WTC11 (cell line): ENCODE measurements around the gene ZMYND8. TPM values are rescaled to one million over a fixed set of nuclear protein-coding genes. Genes with fewer than 3 reads are reported as not detected.
A peak's percentile ranks its signal among the peaks of the same experiment; 100 is the strongest.

Source experiments
- ATAC-seq: fragments of 200-7000 bp; cut with Tn5 transposase; 2 replicates; pipeline ENCODE4 v1.10.0; 2021; ENCODE audit warnings: mild to moderate bottlenecking, moderate library complexity
- CTCF ChIA-PET: fragments of 300-600 bp; sonication (Branson Sonifier 250); formaldehyde crosslinking; loops from one replicate; lab custom pipeline; 2021; ENCODE audit warnings: antibody characterized with exemption; lab: Charles Lee
- POLR2A ChIA-PET: fragments of 350-600 bp; sonication (Branson Sonifier 250); formaldehyde crosslinking; loops from one replicate; lab custom pipeline; 2021; ENCODE audit warnings: antibody characterized with exemption; lab: Charles Lee
- DNase-seq: peaks from one replicate; pipeline ENCODE4 v3.0.0; 2021; ENCODE audit warnings: low spot score
- H3K27ac Mint-ChIP-seq: 2 replicates; pipeline ENCODE4 v1.8.0; 2021; ENCODE audit warnings: mixed read lengths
- H3K27me3 Mint-ChIP-seq: 2 replicates; pipeline ENCODE4 v1.8.0; 2021; ENCODE audit warnings: low read depth, mild to moderate bottlenecking, moderate library complexity, mixed read lengths
- H3K36me3 Mint-ChIP-seq: 2 replicates; pipeline ENCODE4 v1.8.0; 2021; ENCODE audit warnings: mixed read lengths
- H3K4me1 Mint-ChIP-seq: 2 replicates; pipeline ENCODE4 v1.8.0; 2022; ENCODE audit warnings: mixed read lengths
- H3K4me3 Mint-ChIP-seq: 2 replicates; pipeline ENCODE4 v1.8.0; 2021; ENCODE audit warnings: mild to moderate bottlenecking, moderate library complexity, mixed read lengths
- H3K9me3 Mint-ChIP-seq: 2 replicates; pipeline ENCODE4 v1.8.0; 2021; ENCODE audit warnings: mixed read lengths
- AR ChIP-seq: fragments of 250-450 bp; sonication (Bioruptor Pico); IDR thresholded peaks from 2 replicates; pipeline ENCODE4 v1.9.0; 2021; ENCODE audit warnings: mild to moderate bottlenecking
- ATF1 ChIP-seq: sonication (generic); formaldehyde crosslinking; IDR thresholded peaks from 2 replicates; pipeline ENCODE4 v1.8.1; 2023; ENCODE audit warnings: mild to moderate bottlenecking, moderate library complexity, missing genetic modification reagents
- ATF3 ChIP-seq: sonication (generic); formaldehyde crosslinking; conservative IDR thresholded peaks from 2 replicates; pipeline ENCODE4 v1.8.1; 2022; ENCODE audit warnings: mild to moderate bottlenecking, missing genetic modification reagents
- CBFB ChIP-seq: sonication (generic); formaldehyde crosslinking; IDR thresholded peaks from 2 replicates; pipeline ENCODE4 v1.8.1; 2022; ENCODE audit warnings: mild to moderate bottlenecking, low read depth, missing genetic modification reagents
- E2F4 ChIP-seq: sonication (generic); formaldehyde crosslinking; IDR thresholded peaks from 2 replicates; pipeline ENCODE4 v1.8.1; 2022; ENCODE audit warnings: low read depth, mild to moderate bottlenecking, moderate library complexity, missing genetic modification reagents, borderline replicate concordance
- ETV6 ChIP-seq: sonication (generic); formaldehyde crosslinking; IDR thresholded peaks from 2 replicates; pipeline ENCODE4 v1.8.1; 2022; ENCODE audit warnings: mild to moderate bottlenecking, missing genetic modification reagents
- FOXJ3 ChIP-seq: sonication (generic); formaldehyde crosslinking; IDR thresholded peaks from 2 replicates; pipeline ENCODE4 v1.9.0; 2021; ENCODE audit warnings: missing genetic modification reagents, mild to moderate bottlenecking, borderline replicate concordance
- MLX ChIP-seq: sonication (generic); formaldehyde crosslinking; IDR thresholded peaks from 2 replicates; pipeline ENCODE4 v1.8.1; 2023; ENCODE audit warnings: mild to moderate bottlenecking, missing genetic modification reagents, moderate library complexity
- MYBL2 ChIP-seq: sonication (generic); formaldehyde crosslinking; IDR thresholded peaks from 2 replicates; pipeline ENCODE4 v1.8.1; 2023; ENCODE audit warnings: mild to moderate bottlenecking, moderate library complexity, missing genetic modification reagents
- OVOL2 ChIP-seq: fragments of 250-450 bp; sonication (Bioruptor Pico); IDR thresholded peaks from 2 replicates; pipeline ENCODE4 v1.9.0; 2021; ENCODE audit warnings: mild to moderate bottlenecking, borderline replicate concordance
- PREB ChIP-seq: sonication (generic); formaldehyde crosslinking; IDR thresholded peaks from 2 replicates; pipeline ENCODE4 v1.8.1; 2022; ENCODE audit warnings: mild to moderate bottlenecking, missing genetic modification reagents, moderate library complexity, borderline replicate concordance
- PRRX2 ChIP-seq: fragments of 250-450 bp; sonication (Bioruptor Pico); IDR thresholded peaks from 2 replicates; pipeline ENCODE4 v1.8.0; 2021; ENCODE audit warnings: mild to moderate bottlenecking
- TP53 ChIP-seq: sonication (generic); formaldehyde crosslinking; IDR thresholded peaks from 2 replicates; pipeline ENCODE4 v1.8.1; 2023; ENCODE audit warnings: mild to moderate bottlenecking, missing genetic modification reagents
- USF2 ChIP-seq: sonication (generic); formaldehyde crosslinking; IDR thresholded peaks from 2 replicates; pipeline ENCODE4 v1.8.1; 2023; ENCODE audit warnings: mild to moderate bottlenecking, missing genetic modification reagents, moderate library complexity
- ZBTB43 ChIP-seq: sonication (generic); formaldehyde crosslinking; IDR thresholded peaks from 2 replicates; pipeline ENCODE4 v1.8.1; 2023; ENCODE audit warnings: mild to moderate bottlenecking, missing genetic modification reagents
- ZNF219 ChIP-seq: sonication (generic); formaldehyde crosslinking; IDR thresholded peaks from 2 replicates; pipeline ENCODE4 v1.8.0; 2023; ENCODE audit warnings: missing genetic modification reagents, mild to moderate bottlenecking, borderline replicate concordance
- ZNF263 ChIP-seq: sonication (generic); formaldehyde crosslinking; IDR thresholded peaks from 2 replicates; pipeline ENCODE4 v1.8.1; 2022; ENCODE audit warnings: low read depth, mild to moderate bottlenecking, moderate library complexity, missing genetic modification reagents
- ZNF416 ChIP-seq: fragments of 250-450 bp; sonication (Bioruptor Pico); IDR thresholded peaks from 2 replicates; pipeline ENCODE4 v1.9.0; 2021; ENCODE audit warnings: mild to moderate bottlenecking, inconsistent platforms
- ZNF532 ChIP-seq: fragments of 250-450 bp; sonication (Bioruptor Pico); IDR thresholded peaks from 2 replicates; pipeline ENCODE4 v1.9.0; 2021; ENCODE audit warnings: mild to moderate bottlenecking, borderline replicate concordance
- total RNA-seq: library from RNA; stranded (reverse); gene quantifications from 3 replicates; pipeline ENCODE4 v1.2.3, GENCODE V29; 2021

The ZMYND8 gene
- total RNA-seq, 1 experiment from 2014 or later = 114 TPM

GRCh38 chr20:47238780-47239718 lies 117.5 kb downstream of the ZMYND8 start:
- Mint-ChIP-seq H3K4me3 (no peak overlapping the region), H3K36me3 (peaks cover 67% of the 10 kb centered on the region), H3K9me3 (no peaks in the 10 kb centered on the region), H3K27me3 (no peaks in the 10 kb centered on the region), H3K4me1 (peaks cover 14% of the 10 kb centered on the region), H3K27ac (peak overlapping the region; percentile 66)
- no peak for DNase-seq
- no peak for TF ChIP-seq ZBTB43 (CRISPR knock-in tag)
- TF ChIP-seq OVOL2 = no peak
- no peak for TF ChIP-seq FOXJ3 (CRISPR knock-in tag)
- no peak for TF ChIP-seq MLX
- no peak for TF ChIP-seq ETV6 (CRISPR knock-in tag)
- TF ChIP-seq TP53 (CRISPR knock-in tag) = no peak
- ATAC-seq = peak; percentile 23
- POLR2A ChIA-PET = no interaction called here
- CTCF ChIA-PET = interaction anchor here (1.3 kb wide), 1 partner anchor 145 kb away, joined by 3 read pairs; no protein-coding TSS in a partner anchor

- Mint-ChIP-seq H3K9me3 (no peaks in the 10 kb centered on the region), H3K4me1 (peaks cover 10% of the 10 kb centered on the region), H3K27me3 (no peaks in the 10 kb centered on the region), H3K4me3 (no peak overlapping the region), H3K27ac (peak overlapping the region; percentile 49), H3K36me3 (peaks cover 67% of the 10 kb centered on the region)
- no peak for ATAC-seq
- no peak for DNase-seq
- CTCF ChIA-PET = no interaction called here
- POLR2A ChIA-PET = no interaction called here
- TF ChIP-seq MLX (no peak), ATF3 (CRISPR knock-in tag) (no peak), E2F4 (CRISPR knock-in tag) (no peak), ZNF532 (CRISPR knock-in tag) (no peak), AR (no peak), ZNF416 (CRISPR knock-in tag) (no peak), TP53 (CRISPR knock-in tag) (no peak), CBFB (CRISPR knock-in tag) (no peak), ZNF219 (no peak), MYBL2 (CRISPR knock-in tag) (no peak), ATF1 (no peak), ZNF263 (CRISPR knock-in tag) (no peak), PREB (CRISPR knock-in tag) (no peak), USF2 (CRISPR knock-in tag) (no peak), PRRX2 (CRISPR knock-in tag) (no peak)
These were observed 118.8 kb downstream of the ZMYND8 start for GRCh38 chr20:47237715-47238114.
